Tibial artery (tissue), 4 donors: ENCODE measurements around the gene ZNF407.

ENCODE experiments used
- DNase-seq, 2 donors: peaks; one replicate each; pipeline ENCODE4 v3.0.0-alpha.2; 2019
- H3K27ac ChIP-seq, 2 donors: fragments of 200-600 bp; sonication (generic) in 1 of 2; 1 replicate in 1 of 2; 2 replicates in 1 of 2; pipeline ENCODE4 v1.5.1; 2018 to 2019; ENCODE audit warnings: mild to moderate bottlenecking in 1 of 2
- H3K27me3 ChIP-seq, 2 donors: fragments of 200-600 bp; sonication (generic) in 1 of 2; one replicate each; pipeline versions ENCODE4 v1.5.1 to v1.6.0; 2016 to 2019
- H3K36me3 ChIP-seq, 3 donors: fragments of 200-600 bp; sonication (generic) in 2 of 3; one replicate each; pipeline ENCODE4 v1.5.1; 2016 to 2019; ENCODE audit warnings: mild to moderate bottlenecking in 2 of 3
- H3K4me1 ChIP-seq, 4 donors: fragments of 200-600 bp; sonication (generic) in 2 of 4; 1 replicate in 3 of 4; 2 replicates in 1 of 4; pipeline ENCODE4 v1.5.1; 2016 to 2019
- H3K4me3 ChIP-seq, 2 donors: fragments of 200-600 bp; sonication (generic) in 1 of 2; 1 replicate in 1 of 2; 2 replicates in 1 of 2; pipeline ENCODE4 v1.5.1; 2018 to 2019; ENCODE audit warnings: mild to moderate bottlenecking in 2 of 2
- H3K9me3 ChIP-seq, 3 donors: fragments of 200-600 bp; sonication (generic) in 1 of 3; one replicate each; pipeline ENCODE4 v1.5.1; 2016 to 2019
- CTCF ChIP-seq, 2 experiments: fragments of 200-600 bp in 1 of 2; fragments of 450-650 bp in 1 of 2; IDR thresholded peaks; one replicate each; pipeline ENCODE4 v1.5.1; 2017 to 2019; ENCODE audit warnings: antibody characterized with exemption in 2 of 2, mild to moderate bottlenecking in 1 of 2, moderate library complexity in 1 of 2
- intact Hi-C: fragments of 100-400 bp; cut with DNase I; formaldehyde crosslinking; loops from one replicate; pipeline ENCODE4 v1.15.0; 2023; ENCODE audit warnings: low total_unique reads

ZNF407 gene

GRCh38 chr18:74942319-74942910, 344.7 kb downstream of the ZNF407 start:
- Histone ChIP-seq H3K27ac (no peak overlapping the region), H3K4me1 (no peaks in the 10 kb centered on the region), H3K9me3 (no peaks in the 10 kb centered on the region), H3K36me3 (no peaks in the 10 kb centered on the region), H3K27me3 (no peaks in the 10 kb centered on the region), H3K4me3 (no peak overlapping the region)
- TF ChIP-seq CTCF (IDR thresholded peaks at IDR 0.05): no peak
- intact Hi-C loops: no loop called here
- no peak for DNase-seq

- intact Hi-C loops: no loop called here
- no peaks in the 10 kb centered on the region for H3K27me3 ChIP-seq
- H3K4me3 ChIP-seq: no peak overlapping the region
- H3K36me3 ChIP-seq: no peaks in the 10 kb centered on the region
- no peak overlapping the region for H3K27ac ChIP-seq
- no peaks in the 10 kb centered on the region for H3K9me3 ChIP-seq
- H3K4me1 ChIP-seq: no peaks in the 10 kb centered on the region
- no peak for TF ChIP-seq CTCF (IDR thresholded peaks at IDR 0.05)
- no peak for DNase-seq
Measured at GRCh38 chr18:74944676-74945075, 347.0 kb downstream of the ZNF407 start.

- Histone ChIP-seq H3K36me3 (no peaks in the 10 kb centered on the region), H3K4me1 (peaks cover 0 to 6% (median 2%) of the 10 kb centered on the region in 4 donors), H3K27ac (no peak overlapping the region), H3K9me3 (no peaks in the 10 kb centered on the region), H3K27me3 (no peaks in the 10 kb centered on the region), H3K4me3 (no peak overlapping the region)
- intact Hi-C loops: no loop called here
- TF ChIP-seq CTCF (IDR thresholded peaks at IDR 0.05): no peak
- no peak for DNase-seq
Measured at GRCh38 chr18:74945774-74946545, 348.3 kb downstream of the ZNF407 start.

- no peak for DNase-seq
Measured at GRCh38 chr18:74946646-74947375, 349.1 kb downstream of the ZNF407 start.

GRCh38 chr18:74947417-74947816, 349.7 kb downstream of the ZNF407 start:
- Histone ChIP-seq H3K36me3 (no peaks in the 10 kb centered on the region), H3K27me3 (no peaks in the 10 kb centered on the region)

More at GRCh38 chr18:74946646-74947375, 349.1 kb downstream of the ZNF407 start:
- Histone ChIP-seq H3K27ac (no peak overlapping the region), H3K4me1 (peaks cover 0 to 14% (median 6%) of the 10 kb centered on the region in 4 donors), H3K27me3 (no peaks in the 10 kb centered on the region), H3K4me3 (no peak overlapping the region), H3K36me3 (no peaks in the 10 kb centered on the region), H3K9me3 (no peaks in the 10 kb centered on the region)
- intact Hi-C loops: no loop called here
- no peak for TF ChIP-seq CTCF (IDR thresholded peaks at IDR 0.05)

More at GRCh38 chr18:74947417-74947816, 349.7 kb downstream of the ZNF407 start:
- no peak overlapping the region for H3K27ac ChIP-seq
- no peaks in the 10 kb centered on the region for H3K9me3 ChIP-seq
- TF ChIP-seq CTCF (IDR thresholded peaks at IDR 0.05): no peak
- intact Hi-C loops: no loop called here
- no peak for DNase-seq
- no peak overlapping the region for H3K4me3 ChIP-seq
- H3K4me1 ChIP-seq: peaks cover 0 to 20% (median 6%) of the 10 kb centered on the region in 4 donors
